CD14-positive monocyte (primary cell): ENCODE measurements around the gene ARMC7. TPM values are rescaled to one million over a fixed set of nuclear protein-coding genes. Genes with fewer than 3 reads are reported as not detected.

Source experiments
- DNase-seq, 3 donors: peaks; one replicate each; pipeline ENCODE4 v3.0.0-alpha.2; 2011 to 2022
- H2AFZ ChIP-seq: 2 replicates; pipeline ENCODE4 v1.6.0; 2012; ENCODE audit warnings: mild to moderate bottlenecking, low read depth, low read length, inconsistent platforms; ENCODE audit not compliant: insufficient read depth, poor library complexity, severe bottlenecking
- H3K27ac ChIP-seq, 2 donors: 1 replicate in 1 of 2; 2 replicates in 1 of 2; pipeline ENCODE4 v1.5.1; 2012 to 2013; ENCODE audit warnings: low read length in 2 of 2, control low read depth in 1 of 2, inconsistent platforms in 1 of 2, low read depth in 1 of 2, mild to moderate bottlenecking in 1 of 2
- H3K27me3 ChIP-seq, 2 donors: one replicate each; pipeline versions ENCODE4 v1.6.0 to v1.6.1; 2011 to 2013; ENCODE audit warnings: low read length in 2 of 2; ENCODE audit not compliant: control insufficient read depth in 2 of 2, insufficient read depth in 2 of 2
- H3K36me3 ChIP-seq, 2 donors: replicated peaks in 1 of 2; 1 replicate in 1 of 2; 2 replicates in 1 of 2; pipeline versions ENCODE4 v1.5.1 to v1.6.1; 2012 to 2013; ENCODE audit warnings: low read length in 2 of 2, control low read depth in 1 of 2, inconsistent platforms in 1 of 2, mild to moderate bottlenecking in 1 of 2; ENCODE audit not compliant: insufficient read depth in 2 of 2, control insufficient read depth in 1 of 2
- H3K4me1 ChIP-seq, 2 donors: 1 replicate in 1 of 2; 2 replicates in 1 of 2; pipeline versions ENCODE4 v1.5.1 to v1.6.1; 2012 to 2013; ENCODE audit warnings: low read length in 2 of 2, control low read depth in 1 of 2, inconsistent platforms in 1 of 2, mild to moderate bottlenecking in 1 of 2, moderate library complexity in 1 of 2; ENCODE audit not compliant: insufficient read depth in 2 of 2, control insufficient read depth in 1 of 2
- H3K4me2 ChIP-seq: replicated peaks from 2 replicates; pipeline ENCODE3; 2012; ENCODE audit warnings: low read length, moderate library complexity, mild to moderate bottlenecking; ENCODE audit not compliant: poor library complexity, severe bottlenecking; ENCODE audit errors: extremely low read depth
- H3K4me3 ChIP-seq, 3 experiments: fragments of 200-600 bp in 1 of 3; sonication (generic) in 1 of 3; replicated peaks in 1 of 3; 1 replicate in 2 of 3; 2 replicates in 1 of 3; pipeline ENCODE4 v1.5.1; 2011 to 2013; ENCODE audit warnings: low read length in 3 of 3, mild to moderate bottlenecking in 3 of 3, control low read depth in 2 of 3, low read depth in 2 of 3, inconsistent platforms in 1 of 3, moderate library complexity in 1 of 3
- H3K79me2 ChIP-seq: 2 replicates; pipeline ENCODE4 v1.6.0; 2012; ENCODE audit warnings: mild to moderate bottlenecking, control low read depth, inconsistent platforms, low read length, moderate library complexity; ENCODE audit not compliant: insufficient read depth
- H3K9ac ChIP-seq: 2 replicates; pipeline ENCODE4 v1.6.0; 2017; ENCODE audit warnings: low read length, mild to moderate bottlenecking; ENCODE audit not compliant: insufficient read depth, poor library complexity, severe bottlenecking
- H3K9me3 ChIP-seq, 2 donors: replicated peaks in 1 of 2; 1 replicate in 1 of 2; 2 replicates in 1 of 2; pipeline versions ENCODE4 v1.5.1 to v1.6.1; 2012 to 2013; ENCODE audit warnings: low read length in 2 of 2, control low read depth in 1 of 2; ENCODE audit not compliant: control insufficient read depth in 1 of 2, insufficient read depth in 1 of 2
- H4K20me1 ChIP-seq: 2 replicates; pipeline ENCODE4 v1.6.0; 2012; ENCODE audit warnings: mild to moderate bottlenecking, low read length, control low read depth, moderate library complexity; ENCODE audit not compliant: insufficient read depth
- H3K27ac Mint-ChIP-seq, 7 donors: one replicate each; pipeline ENCODE4 v1.8.0; 2020; ENCODE audit warnings: mild to moderate bottlenecking in 7 of 7, mixed read lengths in 7 of 7, moderate library complexity in 6 of 7, inconsistent platforms in 2 of 7
- H3K27me3 Mint-ChIP-seq, 3 donors: one replicate each; pipeline ENCODE4 v1.8.0; 2021 to 2022; ENCODE audit warnings: low read depth in 3 of 3, mild to moderate bottlenecking in 3 of 3, mixed read lengths in 3 of 3, moderate library complexity in 3 of 3, inconsistent platforms in 1 of 3
- H3K36me3 Mint-ChIP-seq, 2 donors: one replicate each; pipeline ENCODE4 v1.8.0; 2020; ENCODE audit warnings: mixed read lengths in 2 of 2, inconsistent platforms in 1 of 2, mild to moderate bottlenecking in 1 of 2
- H3K4me1 Mint-ChIP-seq: one replicate; pipeline ENCODE4 v1.8.0; 2020; ENCODE audit warnings: mild to moderate bottlenecking, mixed read lengths
- H3K4me3 Mint-ChIP-seq, 2 donors: one replicate each; pipeline ENCODE4 v1.8.0; 2020; ENCODE audit warnings: mild to moderate bottlenecking in 2 of 2, mixed read lengths in 2 of 2, moderate library complexity in 1 of 2
- H3K9me3 Mint-ChIP-seq, 7 donors: one replicate each; pipeline ENCODE4 v1.8.0; 2020 to 2022; ENCODE audit warnings: mixed read lengths in 7 of 7, mild to moderate bottlenecking in 6 of 7, moderate library complexity in 6 of 7, inconsistent platforms in 2 of 7
- WGBS: methylation state at CpG from one replicate; pipeline ENCODE4 v1.1.5; 2013; ENCODE audit warnings: missing lambda C conversion rate; ENCODE audit not compliant: insufficient coverage; 5-methylcytosine and 5-hydroxymethylcytosine counted together
- intact Hi-C, 2 donors: fragments of 100-400 bp; cut with micrococcal nuclease; formaldehyde crosslinking; loops; one replicate each; pipeline versions ENCODE4 v1.15.0 to v1.15.1; 2023
- polyA plus RNA-seq, 3 donors: library from polyadenylated mRNA; depleted of rRNA in 1 of 3; unstranded in 2 of 3; stranded (reverse) in 1 of 3; fragments of 300-500 nt in 2 of 3; fragments of >200 nt in 1 of 3; fragmentation: Illumina TruSeq in 2 of 3; gene quantifications; 1 replicate in 2 of 3; 2 replicates in 1 of 3; pipeline ENCODE4 v1.2.3, GENCODE V29; 2012 to 2021
- TF ChIP-seq, protein P1 (sequence below): fragments of 200-600 bp; IDR thresholded peaks from one replicate; pipeline ENCODE4 v1.8.0; 2022; ENCODE audit warnings: antibody characterized with exemption, mild to moderate bottlenecking

The ARMC7 gene
- polyA plus RNA-seq, 3 donors = 1.3 to 11.8 (median 2.1) TPM

DNA sequence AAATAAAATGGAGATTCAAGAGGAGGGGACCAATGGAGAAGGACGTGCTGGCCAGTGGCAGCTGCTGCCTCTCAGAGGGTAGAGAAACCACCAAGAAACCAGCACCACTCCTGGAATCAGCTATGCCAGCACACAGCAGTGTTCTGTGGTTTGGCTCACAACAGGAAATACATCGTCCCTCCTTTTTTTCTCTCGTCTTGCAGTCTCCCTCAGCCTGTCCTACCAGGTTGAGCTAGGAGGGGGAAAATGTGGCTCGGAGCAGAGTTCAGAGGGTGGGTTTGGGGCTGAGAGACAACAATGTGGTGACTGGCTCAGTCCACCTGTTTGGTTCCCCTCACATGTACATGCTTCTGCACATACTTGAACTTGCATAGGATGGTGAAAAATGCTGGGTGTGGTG is 41.9 kb upstream of the ARMC7 start:
- no peak overlapping the region for H2AFZ ChIP-seq

GRCh38 chr17:75068750-75069149 is 41.0 kb upstream of the ARMC7 start:
- Mint-ChIP-seq H3K4me1 (peaks cover 12% of the 10 kb centered on the region), H3K4me3 (no peak overlapping the region), H3K27me3 (peaks cover 0 to 3% (median 1%) of the 10 kb centered on the region in 3 donors), H3K27ac (no peak overlapping the region), H3K36me3 (peaks cover 14 to 17% of the 10 kb centered on the region in 2 donors), H3K9me3 (no peaks in the 10 kb centered on the region)
- H2AFZ ChIP-seq = no peak overlapping the region
- no peak for DNase-seq
- TF ChIP-seq, protein P1, sequence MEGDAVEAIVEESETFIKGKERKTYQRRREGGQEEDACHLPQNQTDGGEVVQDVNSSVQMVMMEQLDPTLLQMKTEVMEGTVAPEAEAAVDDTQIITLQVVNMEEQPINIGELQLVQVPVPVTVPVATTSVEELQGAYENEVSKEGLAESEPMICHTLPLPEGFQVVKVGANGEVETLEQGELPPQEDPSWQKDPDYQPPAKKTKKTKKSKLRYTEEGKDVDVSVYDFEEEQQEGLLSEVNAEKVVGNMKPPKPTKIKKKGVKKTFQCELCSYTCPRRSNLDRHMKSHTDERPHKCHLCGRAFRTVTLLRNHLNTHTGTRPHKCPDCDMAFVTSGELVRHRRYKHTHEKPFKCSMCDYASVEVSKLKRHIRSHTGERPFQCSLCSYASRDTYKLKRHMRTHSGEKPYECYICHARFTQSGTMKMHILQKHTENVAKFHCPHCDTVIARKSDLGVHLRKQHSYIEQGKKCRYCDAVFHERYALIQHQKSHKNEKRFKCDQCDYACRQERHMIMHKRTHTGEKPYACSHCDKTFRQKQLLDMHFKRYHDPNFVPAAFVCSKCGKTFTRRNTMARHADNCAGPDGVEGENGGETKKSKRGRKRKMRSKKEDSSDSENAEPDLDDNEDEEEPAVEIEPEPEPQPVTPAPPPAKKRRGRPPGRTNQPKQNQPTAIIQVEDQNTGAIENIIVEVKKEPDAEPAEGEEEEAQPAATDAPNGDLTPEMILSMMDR = no peak
- H3K27ac ChIP-seq = no peak overlapping the region
- H3K9ac ChIP-seq = no peak overlapping the region
- H3K36me3 ChIP-seq = peaks cover 12 to 16% of the 10 kb centered on the region in 2 donors
- H3K9me3 ChIP-seq = no peaks in the 10 kb centered on the region
- no peak overlapping the region for H3K4me3 ChIP-seq
- no peaks in the 10 kb centered on the region for H4K20me1 ChIP-seq
- H3K27me3 ChIP-seq = no peaks in the 10 kb centered on the region
- 100% methylated on average over 6 of the region's 8 CpGs for whole genome bisulfite sequencing
- H3K79me2 ChIP-seq = no peaks in the 10 kb centered on the region
- H3K4me2 ChIP-seq = no peak overlapping the region
- intact Hi-C loops = no loop called here
- H3K4me1 ChIP-seq = peaks cover 7 to 9% of the 10 kb centered on the region in 2 donors

More for the DNA sequence above, 41.9 kb upstream of the ARMC7 start:
- no peaks in the 10 kb centered on the region for H3K79me2 ChIP-seq
- no peaks in the 10 kb centered on the region for H3K9me3 Mint-ChIP-seq
- H3K27me3 ChIP-seq = no peaks in the 10 kb centered on the region
- intact Hi-C loops = no loop called here
- H3K4me3 ChIP-seq = no peak overlapping the region
- H3K36me3 ChIP-seq = peaks cover 21 to 25% of the 10 kb centered on the region in 2 donors
- peaks cover 12% of the 10 kb centered on the region for H3K4me1 Mint-ChIP-seq
- H3K27ac Mint-ChIP-seq = peak overlapping the region in 1 of 7 donors; percentile 37
- no CpG with 5 or more reads among the region's 4 CpGs for WGBS
- no peak overlapping the region for H3K27ac ChIP-seq
- H3K9me3 ChIP-seq = no peaks in the 10 kb centered on the region
- no peak overlapping the region for H3K4me2 ChIP-seq
- H3K4me1 ChIP-seq = peaks cover 7 to 9% of the 10 kb centered on the region in 2 donors
- H4K20me1 ChIP-seq = no peaks in the 10 kb centered on the region
- peaks cover 0 to 3% (median 1%) of the 10 kb centered on the region in 3 donors for H3K27me3 Mint-ChIP-seq
- H3K4me3 Mint-ChIP-seq = no peak overlapping the region
- TF ChIP-seq, protein P1 = no peak
- no peak for DNase-seq
- no peak overlapping the region for H3K9ac ChIP-seq
- H3K36me3 Mint-ChIP-seq = peaks cover 23 to 26% of the 10 kb centered on the region in 2 donors
